Measurements from ENCODE around the gene PTPRN2.

PTPRN2 gene

DNA sequence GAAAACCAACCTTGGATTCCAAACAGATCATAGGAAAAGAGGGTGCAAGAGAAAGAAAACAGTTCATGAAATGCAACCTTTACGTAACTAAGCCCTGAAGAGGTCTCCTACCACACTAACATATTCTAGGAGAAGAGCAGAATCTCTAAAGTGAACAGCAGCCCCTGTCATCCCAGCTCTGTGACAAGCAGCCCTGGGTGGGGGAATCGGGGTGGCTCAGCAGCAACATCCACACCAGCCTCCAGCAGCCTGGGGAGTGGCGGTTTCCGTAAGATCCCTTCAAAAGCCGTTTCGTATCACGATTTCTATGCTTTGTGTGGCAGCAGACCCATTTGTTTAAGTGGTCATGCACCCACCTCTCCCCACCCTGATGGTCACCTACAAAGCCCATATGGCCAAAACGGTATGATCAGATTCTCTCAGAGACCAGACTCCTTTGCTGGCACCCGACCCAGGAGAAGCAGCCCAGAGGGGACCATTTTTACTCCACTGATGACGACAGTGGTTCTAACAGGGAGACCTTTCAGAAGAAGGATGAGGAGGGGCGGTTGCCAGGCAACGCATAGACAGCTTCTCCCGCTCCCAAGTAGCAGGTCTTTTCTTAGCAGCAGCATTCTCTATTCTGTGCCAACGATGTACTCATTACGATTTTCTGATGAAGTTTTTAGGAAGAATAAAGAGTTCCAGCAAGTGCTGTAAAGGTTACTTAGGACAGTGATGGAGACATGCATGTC is 950.2 kb downstream of the PTPRN2 start:
- DNase-seq = no peak

DNA sequence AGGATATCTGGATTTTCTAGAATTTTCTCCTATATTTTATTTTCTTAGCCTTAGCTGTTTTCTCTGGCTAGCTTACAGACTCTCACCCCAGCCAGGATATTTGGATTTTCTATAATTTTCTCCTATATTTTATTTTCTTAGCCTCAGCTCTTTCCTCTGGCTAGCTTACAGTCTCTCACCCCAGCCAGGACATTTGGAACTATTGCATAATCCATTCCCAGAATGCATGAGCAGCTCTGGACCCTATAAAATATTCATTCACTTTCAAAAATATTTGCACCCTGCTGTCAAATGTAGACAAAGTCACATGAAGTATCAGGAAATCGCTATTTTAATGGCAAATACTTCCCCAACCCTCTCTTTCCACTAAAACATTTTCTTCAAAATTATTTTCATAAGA is 952.0 kb downstream of the PTPRN2 start:
- no peak for DNase-seq

DNA sequence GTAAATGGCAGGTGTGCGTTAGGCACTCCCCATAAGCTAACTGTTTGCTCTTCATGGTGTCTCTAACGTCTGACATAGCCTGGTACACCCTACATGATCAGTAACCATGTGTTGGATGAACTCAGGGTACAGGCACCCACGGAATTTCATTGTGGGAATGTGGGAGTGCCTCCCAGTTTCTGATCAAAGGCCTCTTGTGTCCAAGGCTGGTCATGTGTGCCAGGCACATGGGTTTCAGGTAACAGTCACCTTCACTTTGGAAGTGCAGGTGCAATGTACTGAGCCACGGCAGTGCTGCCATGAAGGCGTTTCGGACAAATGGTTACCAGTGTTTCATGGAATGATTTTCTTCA is 952.5 kb downstream of the PTPRN2 start:
- DNase-seq = no peak

DNA sequence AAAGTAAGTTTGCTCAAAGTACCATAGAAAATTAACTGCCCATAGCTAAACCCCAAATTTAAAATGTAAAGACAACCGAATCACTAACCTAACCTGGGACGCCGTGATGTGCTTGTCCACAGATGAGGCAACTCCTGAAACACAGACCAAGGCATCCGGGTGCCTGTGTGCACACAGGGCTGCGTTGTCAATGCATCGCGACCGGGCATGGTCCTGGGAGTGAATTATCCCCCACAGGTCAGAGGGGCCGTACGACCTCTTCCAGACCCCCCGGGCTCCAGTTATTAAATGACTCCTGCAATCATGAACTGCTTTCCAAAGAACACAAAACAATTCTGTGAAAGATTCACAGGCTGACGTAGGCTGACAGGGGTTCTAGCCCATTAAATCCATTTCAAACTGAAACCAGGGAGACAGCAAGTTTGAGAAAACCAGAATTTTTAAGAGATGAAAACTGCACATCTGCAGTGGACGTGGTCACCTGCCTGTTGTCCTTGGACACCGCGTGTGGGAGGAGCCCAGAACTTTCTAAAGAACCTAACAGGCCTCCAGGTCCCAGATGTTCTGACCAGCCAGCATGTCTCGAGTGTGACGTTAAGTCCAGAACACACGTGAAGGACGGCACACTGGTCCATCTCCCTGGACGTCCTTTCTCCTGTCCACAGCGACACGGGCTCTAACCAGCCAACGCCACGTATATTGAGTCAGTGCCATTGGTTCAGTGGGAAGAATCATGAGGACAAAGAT is 953.0 kb downstream of the PTPRN2 start:
- no peak for DNase-seq

DNA sequence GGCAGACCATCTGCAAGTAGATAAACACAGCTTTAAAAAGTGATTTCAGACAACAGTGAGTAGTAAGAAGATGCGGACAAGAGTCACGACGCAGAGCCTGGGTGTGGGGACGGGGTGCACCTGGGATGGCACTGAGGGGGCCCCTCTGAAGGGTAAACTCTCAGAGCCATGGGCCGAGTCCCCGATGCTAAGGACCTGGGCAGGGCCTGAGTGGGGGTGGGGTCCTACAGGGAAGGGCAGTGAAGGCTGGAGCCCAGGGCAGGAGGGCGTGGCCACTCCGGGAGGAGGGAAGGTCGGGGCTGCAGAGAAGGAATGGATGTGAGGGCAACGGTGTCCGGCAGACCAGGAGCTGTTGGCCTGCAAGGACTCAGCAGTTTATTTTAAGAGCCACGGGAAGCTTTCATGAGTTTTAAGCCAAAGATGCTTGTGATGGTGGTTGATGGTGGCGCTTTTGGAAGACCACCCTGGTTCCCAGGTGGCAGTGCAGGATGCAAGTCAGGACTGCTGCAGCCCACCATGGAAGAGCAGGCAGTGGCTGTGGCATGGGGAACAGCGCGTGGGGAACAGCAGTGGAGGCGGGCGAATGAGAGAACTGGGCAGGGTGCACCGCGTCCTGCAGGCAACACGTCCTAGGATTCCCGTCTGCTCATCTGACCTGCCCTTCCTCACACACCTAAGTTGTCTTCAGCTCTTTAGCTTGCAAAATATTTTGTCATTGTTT is 954.0 kb downstream of the PTPRN2 start:
- DNase-seq = no peak

DNA sequence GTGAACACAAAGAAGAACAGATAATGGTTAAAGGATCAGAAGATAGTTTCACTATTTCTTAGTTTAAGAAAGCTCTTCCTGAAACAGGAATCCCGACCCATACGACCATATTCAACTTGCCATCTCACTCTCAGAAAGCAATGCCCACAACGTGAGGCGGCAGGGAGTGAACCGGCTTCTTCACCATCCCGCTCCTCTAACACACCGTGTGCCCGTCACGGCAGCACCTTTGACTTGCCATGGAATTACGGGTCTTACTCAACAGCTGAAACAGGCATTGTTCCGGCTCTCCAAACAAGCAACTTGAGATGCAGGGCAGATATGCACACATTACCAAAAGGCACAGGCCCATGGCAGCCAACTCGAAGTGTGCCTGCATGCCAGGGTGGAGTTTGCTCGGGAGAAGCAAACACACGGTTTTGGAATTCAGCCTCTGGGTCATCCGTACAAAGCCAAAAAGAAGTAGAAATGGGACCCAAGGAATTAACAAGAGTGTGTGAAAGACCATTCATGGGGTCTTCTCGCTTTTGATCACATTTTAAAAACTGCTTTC is 957.2 kb downstream of the PTPRN2 start:
- no peak for DNase-seq

DNA sequence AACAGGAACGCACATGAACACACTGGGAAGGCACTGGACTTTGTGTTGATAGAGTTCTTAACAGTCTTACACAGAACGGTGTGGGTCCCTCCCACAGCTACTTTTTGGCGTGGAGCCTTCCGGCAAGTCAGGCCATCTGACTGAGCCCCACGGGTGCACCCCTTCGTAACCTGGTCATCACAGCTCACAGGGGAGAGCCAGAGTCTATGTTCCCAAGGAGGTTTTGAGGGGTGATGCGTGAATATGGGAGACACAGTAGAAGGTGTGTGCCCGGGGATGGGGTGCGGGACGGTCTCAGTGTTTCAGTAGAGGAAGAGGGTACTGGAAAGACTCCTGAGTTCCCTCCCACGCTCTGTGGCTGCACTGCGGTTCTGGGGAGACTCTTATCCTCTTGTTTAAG is 959.2 kb downstream of the PTPRN2 start:
- no peak for DNase-seq

DNA sequence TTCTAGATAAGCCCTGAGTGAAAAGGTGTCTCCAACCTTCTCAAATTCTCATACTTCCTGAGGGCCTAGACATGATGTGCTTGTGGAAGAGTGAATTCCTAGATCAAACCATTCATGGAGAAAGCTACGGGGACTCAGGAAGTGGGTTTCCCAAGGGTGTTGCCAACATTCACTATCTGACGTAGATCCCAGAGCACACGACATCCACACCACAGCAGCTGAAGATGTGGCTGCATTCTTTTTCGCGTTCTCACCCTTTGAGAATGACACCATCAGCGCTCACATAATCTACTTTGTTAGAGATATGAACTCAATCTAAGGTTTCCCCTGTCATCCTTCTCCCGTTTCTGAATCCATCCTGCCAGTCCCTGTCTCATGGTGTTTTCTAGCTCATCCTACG is 960.0 kb downstream of the PTPRN2 start:
- no peak for DNase-seq

DNA sequence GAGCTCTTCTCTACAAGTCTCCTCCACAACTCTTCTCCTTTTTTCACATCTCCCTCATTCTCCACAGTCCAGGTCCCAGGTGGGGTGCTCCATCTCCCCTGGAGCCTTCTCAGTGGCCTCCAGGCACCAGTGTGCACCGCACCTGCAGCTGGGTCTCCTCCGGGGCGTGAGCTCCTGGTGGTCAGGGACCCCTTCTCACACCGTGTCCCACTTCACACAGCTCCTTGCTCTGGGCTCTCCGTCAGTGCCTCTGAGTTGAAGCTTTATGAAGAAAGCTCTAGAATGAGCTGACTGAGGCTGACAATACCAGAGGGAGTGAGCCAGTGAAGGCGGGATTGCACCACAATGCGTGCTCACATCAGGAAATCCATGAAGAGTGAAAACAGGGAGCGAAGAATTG is 960.6 kb downstream of the PTPRN2 start:
- no peak for DNase-seq

DNA sequence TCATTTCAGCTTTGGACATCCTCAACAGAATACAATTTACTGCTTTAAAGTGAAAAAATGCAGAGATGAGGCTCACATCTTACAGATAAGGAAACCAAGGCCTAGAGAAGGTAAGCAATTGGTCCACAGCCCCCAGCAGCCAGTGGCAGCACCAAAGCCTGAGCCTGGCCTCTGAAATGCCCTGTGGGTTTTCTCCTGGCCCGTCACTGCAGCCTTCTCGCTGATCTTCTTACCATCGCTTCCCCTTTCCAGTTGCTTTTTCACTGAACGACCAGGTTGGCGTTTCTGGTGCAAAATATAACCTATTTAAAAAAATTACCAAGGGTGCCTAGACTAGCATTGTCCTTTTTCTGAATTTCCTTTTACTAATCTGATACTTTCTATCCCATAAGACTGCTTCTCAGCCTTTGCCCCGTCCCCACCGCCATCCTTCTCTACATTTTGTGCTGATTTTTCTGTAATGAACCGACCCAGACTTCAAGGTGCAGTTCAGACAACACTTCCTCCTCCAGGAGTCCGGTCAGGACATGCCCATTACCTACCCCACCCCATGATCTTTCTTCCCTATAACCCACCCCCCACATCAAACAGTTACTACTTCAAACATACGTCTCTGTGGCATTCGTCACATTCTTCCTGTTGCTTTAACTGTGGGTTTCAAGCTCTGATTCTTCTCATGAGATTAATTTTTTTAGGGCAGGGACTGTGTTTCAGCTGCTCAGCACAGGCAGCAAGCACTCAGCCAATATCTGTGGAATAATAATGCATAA is 961.5 kb downstream of the PTPRN2 start:
- DNase-seq = no peak

DNA sequence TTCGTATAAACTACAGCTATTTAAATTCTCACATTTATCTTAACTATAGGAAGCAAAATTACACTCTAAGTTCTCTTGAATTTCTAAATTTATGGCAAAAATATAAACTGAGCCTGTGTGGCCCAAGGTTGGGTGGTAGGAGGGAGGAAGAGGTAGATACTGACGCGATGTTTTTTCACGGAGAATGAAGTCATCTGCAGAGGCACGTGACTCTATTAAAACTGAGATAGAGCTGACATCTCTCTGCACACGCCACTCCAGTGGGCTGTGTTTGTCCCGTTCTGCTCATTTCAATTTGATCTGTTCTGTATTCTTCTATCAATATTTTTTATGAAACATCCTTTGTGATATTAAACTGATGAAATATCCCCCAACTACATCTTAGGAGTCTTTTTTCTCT is 964.1 kb downstream of the PTPRN2 start:
- no peak for DNase-seq

DNA sequence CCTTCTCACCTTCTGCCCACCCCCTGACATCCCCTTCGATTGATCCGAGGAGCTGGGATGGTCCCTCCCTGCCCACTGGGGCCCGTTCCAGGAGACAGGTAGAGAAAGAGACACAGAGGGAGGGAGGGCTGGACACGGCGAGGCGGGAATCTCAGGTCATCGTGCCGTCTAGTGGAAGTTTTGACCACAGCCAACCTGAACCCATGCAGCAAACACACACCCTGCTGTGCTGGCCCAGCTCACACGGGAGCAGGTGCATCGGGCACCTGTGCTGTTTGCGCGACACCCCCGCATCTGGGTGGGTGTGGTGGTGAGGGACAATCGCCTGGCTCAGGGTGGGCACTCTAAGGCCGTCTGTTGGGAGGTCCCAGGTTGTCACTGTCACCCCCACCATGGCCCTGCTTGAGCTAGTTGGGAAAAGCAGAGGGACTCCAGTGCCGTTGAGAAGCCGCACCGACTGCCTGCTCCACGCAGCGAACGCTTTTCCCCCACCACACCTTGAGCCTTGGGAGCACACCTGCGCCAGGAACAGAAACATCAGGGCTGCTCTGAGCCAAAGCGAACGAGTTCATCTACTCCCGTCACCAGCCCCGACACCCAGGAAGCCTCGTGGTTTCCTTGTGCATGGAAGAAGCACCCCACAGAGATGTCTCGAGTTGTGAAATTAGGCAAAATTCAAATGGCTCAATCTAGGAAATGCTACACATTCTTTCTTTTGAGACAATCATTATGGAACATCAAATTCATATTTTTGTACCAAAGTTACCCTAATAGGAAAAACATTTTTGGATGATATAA is 965.0 kb downstream of the PTPRN2 start:
- no peak for DNase-seq

DNA sequence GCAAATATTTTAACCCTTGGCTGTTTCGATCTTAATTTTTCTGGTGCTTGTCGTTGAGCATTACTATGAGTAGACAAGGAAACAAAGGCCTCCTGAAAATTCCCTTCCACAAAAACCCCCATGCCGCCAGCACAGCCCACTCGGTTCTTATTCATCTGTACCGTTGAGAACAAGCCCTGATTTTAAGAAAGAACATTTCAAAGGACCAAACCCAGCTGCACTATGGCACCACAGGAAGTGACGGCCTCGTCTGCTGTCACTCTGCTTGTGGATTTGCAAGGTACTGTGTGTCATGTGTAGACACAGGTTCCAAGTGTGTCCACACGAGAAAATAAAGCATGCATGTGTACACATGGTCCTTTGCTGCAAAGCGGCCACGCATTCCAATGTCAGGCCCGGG is 965.6 kb downstream of the PTPRN2 start:
- no peak for DNase-seq

DNA sequence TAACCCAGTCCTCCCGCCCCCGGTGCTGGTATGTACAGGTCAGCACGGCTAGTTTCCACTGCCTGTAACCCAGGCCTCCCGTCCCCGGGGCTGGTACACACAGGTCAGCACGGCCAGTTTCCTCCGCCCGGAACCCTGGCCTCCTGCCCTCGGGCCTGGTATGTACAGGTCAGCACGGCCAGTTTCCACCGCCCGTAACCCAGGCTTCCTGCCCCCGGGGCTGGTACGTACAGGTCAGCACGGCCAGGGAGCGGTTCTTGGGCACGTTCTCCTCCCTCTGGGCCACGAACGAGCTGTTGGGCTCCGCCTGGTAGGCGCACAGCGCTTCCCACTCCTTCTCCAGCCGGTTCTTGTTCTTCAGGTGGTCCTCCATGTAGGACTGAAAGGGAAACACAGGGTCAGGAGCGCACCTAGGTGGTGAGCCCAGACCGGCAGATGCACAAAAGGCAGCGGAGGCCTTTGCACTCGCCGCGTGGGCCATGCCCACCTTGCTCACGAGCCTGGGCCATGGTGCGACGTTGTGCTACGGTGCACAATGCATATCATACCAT is 966.4 kb downstream of the PTPRN2 start:
- DNase-seq = no peak

DNA sequence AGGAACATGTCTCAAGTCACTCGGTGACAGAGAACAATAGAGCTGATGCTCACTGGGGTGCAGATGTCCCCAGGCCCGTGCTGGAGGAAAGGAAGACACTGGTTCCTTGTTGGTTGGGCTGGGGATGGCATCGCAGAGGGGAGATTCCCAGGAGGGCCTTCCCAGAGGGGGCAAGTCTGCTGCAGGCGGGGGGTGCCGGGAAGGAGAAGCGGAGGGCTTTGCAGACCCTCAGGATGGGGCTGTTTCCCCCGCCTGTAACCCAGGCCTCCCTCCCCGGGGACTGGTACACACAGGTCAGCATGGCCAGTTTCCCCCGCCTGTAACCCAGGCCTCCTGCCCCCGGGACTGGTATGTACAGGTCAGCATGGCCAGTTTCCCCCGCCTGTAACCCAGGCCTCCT is 967.0 kb downstream of the PTPRN2 start:
- no peak for DNase-seq

DNA sequence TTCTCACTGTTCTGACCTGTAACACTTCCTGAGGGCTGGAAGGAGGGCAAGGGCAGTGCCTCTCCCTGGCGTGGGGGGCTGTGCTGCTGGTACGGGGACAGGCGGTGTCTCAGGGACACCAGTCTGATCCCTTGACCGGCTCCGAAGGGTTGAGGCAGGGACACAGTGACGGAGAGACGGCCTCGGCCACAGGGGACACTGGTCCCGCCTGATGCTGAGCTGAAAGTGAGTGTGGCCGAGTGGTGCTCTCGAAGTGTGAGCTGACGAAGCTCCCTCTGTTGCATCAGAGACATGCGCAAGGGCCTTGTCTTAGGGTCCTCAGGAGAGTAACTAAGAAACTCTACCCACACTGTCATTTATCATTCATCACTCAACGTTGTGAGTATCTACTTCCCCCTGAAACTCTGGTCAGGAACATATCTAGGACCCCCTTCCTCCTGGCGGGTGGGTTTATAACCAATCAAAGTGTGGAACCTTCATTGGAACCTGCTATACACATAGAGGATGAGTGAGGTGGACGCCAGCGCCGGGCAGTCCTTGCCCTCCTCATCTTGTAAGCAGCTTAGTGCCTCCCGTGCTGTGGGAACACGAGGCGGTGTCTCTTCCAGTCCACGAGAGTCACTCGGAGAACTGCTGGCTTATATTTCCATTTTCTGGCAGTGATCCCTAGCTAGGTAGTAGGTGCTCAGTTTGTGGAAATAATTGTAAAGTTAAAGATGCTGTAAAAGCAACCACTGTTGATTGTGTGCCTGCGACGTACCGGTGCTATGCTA is 967.7 kb downstream of the PTPRN2 start:
- DNase-seq = no peak

DNA sequence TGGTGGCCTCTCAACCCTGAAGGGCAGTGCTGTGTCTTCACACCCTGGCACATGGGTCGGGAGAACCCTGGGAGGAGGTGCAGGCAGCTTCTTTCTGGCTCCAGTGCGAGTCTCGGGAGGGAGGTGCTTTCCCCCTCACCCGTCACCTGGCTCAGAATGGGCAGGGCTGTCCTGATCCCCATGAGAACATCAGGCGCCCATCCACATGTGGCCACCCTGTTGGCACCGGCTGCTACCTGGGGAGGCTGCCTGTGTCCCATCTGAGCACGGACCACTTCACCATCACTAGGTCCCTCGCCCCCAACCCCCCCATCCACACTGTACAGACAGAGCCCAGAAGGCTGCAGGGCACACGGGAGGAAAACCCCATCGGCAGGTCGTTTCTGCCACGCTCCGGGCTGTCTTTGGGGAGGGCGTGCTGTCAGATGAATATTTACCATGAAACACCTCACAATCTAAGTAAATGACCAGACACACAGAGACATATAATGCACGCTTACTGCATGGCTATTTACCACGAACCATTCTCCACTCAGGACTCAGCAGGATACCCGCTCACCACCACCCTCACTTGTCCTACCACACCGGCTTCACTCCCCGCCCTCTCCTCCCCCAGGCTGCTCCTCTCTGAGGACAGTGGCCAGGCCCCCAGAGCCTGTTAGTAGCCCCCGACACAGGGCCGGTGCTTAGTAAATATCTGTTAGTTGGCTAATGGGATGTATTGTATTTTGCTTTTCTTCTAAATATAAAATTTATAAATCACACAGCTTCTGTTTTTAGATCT is 968.6 kb downstream of the PTPRN2 start:
- DNase-seq = no peak

DNA sequence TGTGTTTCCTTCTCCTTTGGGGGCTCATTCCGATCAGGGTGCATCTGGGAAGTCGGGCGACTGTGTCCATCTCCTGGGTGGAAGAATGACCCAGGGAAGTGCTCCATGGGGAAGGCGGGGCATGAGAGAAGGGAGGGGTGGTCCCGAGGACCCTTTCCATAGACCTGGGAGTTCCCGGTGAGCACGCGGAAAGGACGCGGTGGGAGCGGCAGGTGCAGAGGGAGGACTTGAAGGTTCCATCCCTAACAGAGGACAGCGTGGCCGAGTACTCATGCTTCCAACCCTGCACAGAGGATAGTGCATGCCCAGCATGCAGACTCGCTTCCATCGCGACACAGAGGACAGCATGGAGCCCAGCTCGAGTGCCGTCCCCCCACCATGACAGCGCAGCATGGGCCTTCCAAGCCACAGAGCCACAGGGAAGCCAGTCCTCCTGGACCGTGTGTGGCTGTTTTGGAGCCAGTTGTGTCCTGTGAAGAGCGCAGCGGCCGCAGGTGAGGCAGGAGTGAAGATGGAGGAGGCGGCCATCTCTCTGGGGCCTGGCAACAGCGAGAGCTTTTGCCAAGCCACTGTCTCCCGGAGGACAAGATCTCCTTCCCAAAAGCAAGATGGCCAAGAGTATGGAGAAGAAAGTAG is 969.4 kb downstream of the PTPRN2 start:
- DNase-seq = no peak

DNA sequence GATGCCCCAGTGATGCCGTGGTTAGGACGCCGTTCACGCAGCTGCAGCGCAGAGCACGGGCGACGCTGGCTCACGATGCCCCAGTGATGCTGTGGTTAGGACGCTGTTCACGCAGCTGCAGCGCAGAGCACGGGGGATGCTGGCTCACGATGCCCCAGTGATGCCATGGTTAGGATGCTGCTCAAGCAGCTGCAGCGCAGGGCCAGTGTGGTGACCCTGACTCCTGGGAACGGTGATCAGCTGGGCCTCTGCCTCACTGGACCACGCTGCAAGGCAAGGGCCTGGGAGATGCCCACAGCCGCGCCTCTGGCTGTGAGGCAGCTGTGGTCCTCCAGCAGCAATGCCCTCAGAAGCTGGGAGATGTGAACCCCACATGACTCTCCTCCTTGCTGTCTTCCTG is 970.2 kb downstream of the PTPRN2 start:
- DNase-seq = no peak

DNA sequence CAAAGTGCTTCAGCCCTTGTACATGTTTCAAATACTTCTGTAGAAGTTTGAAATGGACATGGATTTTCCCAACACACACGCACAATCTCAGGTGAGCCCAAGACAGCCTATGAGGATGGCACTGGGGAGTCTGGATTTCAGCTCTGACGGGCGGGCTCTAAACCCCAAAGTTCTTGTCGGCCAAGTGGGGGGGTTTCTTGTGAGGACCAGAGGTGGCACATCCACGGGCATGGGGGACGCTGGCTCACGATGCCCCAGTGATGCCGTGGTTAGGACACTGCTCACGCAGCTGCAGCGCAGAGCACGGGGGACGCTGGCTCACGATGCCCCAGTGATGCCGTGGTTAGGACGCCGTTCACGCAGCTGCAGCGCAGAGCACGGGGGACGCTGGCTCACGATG is 970.7 kb downstream of the PTPRN2 start:
- DNase-seq = no peak
